Testis (tissue), 3 donors: Measurements from ENCODE around the gene RRAGA. TPM values are rescaled to one million over a fixed set of nuclear protein-coding genes. Genes with fewer than 3 reads are reported as not detected.
A peak's percentile ranks its signal among the peaks of the same experiment; 100 is the strongest.
"Not testable (repeated sequence)": the region's sequence is repeated elsewhere in the genome, so short reads cannot be mapped to it uniquely, and the experiment has no call there.

Source experiments
- DNase-seq: peaks from one replicate; pipeline ENCODE4 v3.0.0-alpha.2; 2019
- H3K27ac ChIP-seq, 2 donors: fragments of 200-600 bp; sonication (generic); one replicate each; pipeline ENCODE4 v1.5.1; 2019
- H3K27me3 ChIP-seq: fragments of 200-600 bp; sonication (generic); one replicate; pipeline ENCODE4 v1.5.1; 2019
- H3K36me3 ChIP-seq: fragments of 200-600 bp; sonication (generic); one replicate; pipeline ENCODE4 v1.5.1; 2017; ENCODE audit warnings: low read depth; ENCODE audit errors: missing control alignments
- H3K4me1 ChIP-seq: fragments of 200-600 bp; sonication (generic); one replicate; pipeline ENCODE4 v1.5.1; 2019
- H3K4me3 ChIP-seq, 2 donors: fragments of 200-600 bp; sonication (generic); one replicate each; pipeline ENCODE4 v1.5.1; 2017 to 2019
- H3K9me3 ChIP-seq: fragments of 200-600 bp; sonication (generic); one replicate; pipeline ENCODE4 v1.5.1; 2017
- CTCF ChIP-seq, 3 experiments: fragments of 450-650 bp in 2 of 3; fragments of 200-600 bp in 1 of 3; sonication (generic) in 1 of 3; IDR thresholded peaks; one replicate each; pipeline ENCODE4 v1.5.1; 2016 to 2019; ENCODE audit warnings: antibody characterized with exemption in 3 of 3, mild to moderate bottlenecking in 2 of 3, moderate library complexity in 1 of 3
- POLR2A ChIP-seq: fragments of 450-650 bp; IDR thresholded peaks from one replicate; pipeline ENCODE4 v1.6.1; 2017; ENCODE audit warnings: antibody characterized with exemption, mild to moderate bottlenecking, moderate library complexity
- WGBS, 2 donors: methylation state at CpG; one replicate each; pipeline ENCODE4 v1.1.5; 2018; 5-methylcytosine and 5-hydroxymethylcytosine counted together
- intact Hi-C: fragments of 100-400 bp; cut with DNase I; formaldehyde crosslinking; loops from one replicate; pipeline ENCODE4 v1.15.1; 2023; ENCODE audit warnings: low total_unique reads
- polyA plus RNA-seq: library from polyadenylated mRNA; stranded (reverse); fragments of 350-450 nt; fragmentation: Illumina TruSeq; extraction: RNeasy Lipid Tissue Mini Kit (QIAGEN cat#74804); gene quantifications from one replicate; pipeline ENCODE4 v1.2.3, GENCODE V29; 2014; ENCODE audit warnings: low read depth, low replicate concordance; ENCODE audit not compliant: insufficient read depth
- small RNA-seq, 2 donors: library from RNA; depleted of rRNA; stranded (forward); fragments of <200 nt; gene quantifications; one replicate each; pipeline ENCODE3, GENCODE V24; 2016
- total RNA-seq, 2 donors: library from RNA; depleted of rRNA; stranded (reverse); fragments of >200 nt; gene quantifications; one replicate each; pipeline ENCODE4 v1.2.3, GENCODE V29; 2016

Gene RRAGA
- total and polyA plus RNA-seq, 3 donors from 2014 or later = 50.6 to 104 (median 51.3) TPM

DNA sequence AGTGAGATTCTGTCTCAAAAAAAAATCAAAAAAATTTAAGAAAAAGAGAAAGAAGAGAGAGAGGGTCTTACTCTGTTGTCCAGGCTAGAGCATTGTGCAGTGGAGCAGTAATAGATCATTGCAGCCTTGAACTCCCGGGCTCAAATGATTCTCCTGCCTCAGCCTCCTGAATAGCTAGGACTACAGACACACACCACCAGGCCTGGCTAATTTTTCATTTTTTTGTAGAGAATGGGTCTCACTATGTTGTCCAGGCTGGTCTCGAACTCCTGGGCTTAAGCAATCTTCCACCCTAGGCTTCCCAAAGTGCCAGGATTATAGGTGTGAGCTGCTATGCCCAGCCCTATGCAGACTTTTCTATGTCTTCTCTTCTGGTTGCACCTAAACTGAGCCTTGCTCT, 25.0 kb downstream of the RRAGA start:
- no peak for TF ChIP-seq POLR2A
- no peak for TF ChIP-seq CTCF (IDR thresholded peaks at IDR 0.05)
- no peak for DNase-seq
- Histone ChIP-seq H3K4me1 (no peaks in the 10 kb centered on the region), H3K27ac (no peak overlapping the region), H3K36me3 (no peaks in the 10 kb centered on the region), H3K9me3 (no peaks in the 10 kb centered on the region), H3K4me3 (no peak overlapping the region), H3K27me3 (no peaks in the 10 kb centered on the region)
- WGBS, 2 donors = 83 to 100% methylated on average over 2 of the region's 2 CpGs
- intact Hi-C loops = no loop called here

- WGBS, 2 donors = 69 to 80% methylated on average over 1 of the region's 1 CpG
- Histone ChIP-seq H3K4me1 (no peaks in the 10 kb centered on the region), H3K27ac (no peak overlapping the region), H3K9me3 (no peaks in the 10 kb centered on the region), H3K27me3 (no peaks in the 10 kb centered on the region), H3K36me3 (no peaks in the 10 kb centered on the region), H3K4me3 (no peak overlapping the region)
- TF ChIP-seq POLR2A = no peak
- no peak for TF ChIP-seq CTCF (IDR thresholded peaks at IDR 0.05)
- intact Hi-C loops = no loop called here
- no peak for DNase-seq
Measured at GRCh38 chr9:19074836-19075235, 25.6 kb downstream of the RRAGA start.

- no peaks in the 10 kb centered on the region for H3K9me3 ChIP-seq
- DNase-seq = no peak
- H3K27ac ChIP-seq = no peak overlapping the region
- WGBS, 2 donors = 71 to 77% methylated on average over 2 of the region's 2 CpGs
- H3K4me3 ChIP-seq = no peak overlapping the region
- intact Hi-C loops = no loop called here
- no peaks in the 10 kb centered on the region for H3K4me1 ChIP-seq
- no peaks in the 10 kb centered on the region for H3K27me3 ChIP-seq
- H3K36me3 ChIP-seq = no peaks in the 10 kb centered on the region
- TF ChIP-seq CTCF (IDR thresholded peaks at IDR 0.05) (peak in 1 of 3 experiments; percentile 41), POLR2A (no peak)
Measured at GRCh38 chr9:19085295-19085694, 36.1 kb downstream of the RRAGA start.

GRCh38 chr9:19087106-19088000, 38.1 kb downstream of the RRAGA start:
- H3K4me3 ChIP-seq = no peak overlapping the region
- no peak overlapping the region for H3K27ac ChIP-seq
- TF ChIP-seq CTCF (IDR thresholded peaks at IDR 0.05) (no peak), POLR2A (no peak)
- no peaks in the 10 kb centered on the region for H3K9me3 ChIP-seq
- peak; percentile 67 for DNase-seq
- intact Hi-C loops = no loop called here
- no peaks in the 10 kb centered on the region for H3K27me3 ChIP-seq
- H3K4me1 ChIP-seq = no peaks in the 10 kb centered on the region
- no peaks in the 10 kb centered on the region for H3K36me3 ChIP-seq
- WGBS, 2 donors = 77 to 81% methylated on average over 6 of the region's 6 CpGs

DNA sequence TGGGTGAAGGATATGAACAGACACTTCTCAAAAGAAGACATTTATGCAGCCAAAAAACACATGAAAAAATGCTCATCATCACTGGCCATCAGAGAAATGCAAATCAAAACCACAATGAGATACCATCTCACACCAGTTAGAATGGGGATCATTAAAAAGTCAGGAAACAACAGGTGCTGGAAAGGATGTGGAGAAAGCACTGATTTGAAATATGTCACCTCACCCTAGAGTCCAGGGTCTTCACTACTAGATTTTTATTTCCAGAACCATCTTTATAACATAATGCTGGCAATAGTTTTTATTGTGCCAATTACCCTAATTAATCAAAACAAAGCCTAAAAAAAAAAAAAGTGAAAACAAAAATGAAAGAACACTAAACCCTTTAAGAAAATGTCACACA, 48.2 kb downstream of the RRAGA start:
- DNase-seq, H3K4me3 ChIP-seq, H3K27ac ChIP-seq, H3K27me3 ChIP-seq, H3K9me3 ChIP-seq, H3K4me1 ChIP-seq, H3K36me3 ChIP-seq, intact Hi-C loops: not testable (repeated sequence)

Small RNA genes lying within 50 kb of the gene (small RNA-seq; reads per million reads assigned to genes)
- gene RF00019 (0 reads per million in 2 donors), gene RNU6-264P (0 reads per million in 2 donors), gene SCARNA8 (40.1 to 50.0 reads per million in 2 donors)

Other genes with a start within 250 kb of the RRAGA start
- 10 to 100 TPM; 25.8 to 44.0 TPM for gene SAXO1, start 16.2 kb upstream of the RRAGA start, total RNA-seq
- gene SAXO1, start 16.2 kb upstream of the RRAGA start, polyA plus RNA-seq = 103 TPM
- 10 to 100 TPM; 21.9 to 35.7 TPM for gene HAUS6, start 53.5 kb downstream of the RRAGA start, total RNA-seq
- gene HAUS6, start 53.5 kb downstream of the RRAGA start, polyA plus RNA-seq = 30.4 TPM
- 100 to 1,000 TPM; 119 to 136 TPM for gene PLIN2, start 78.1 kb downstream of the RRAGA start, total RNA-seq
- 52.3 TPM for gene PLIN2, start 78.1 kb downstream of the RRAGA start, polyA plus RNA-seq
- 100 to 1,000 TPM; 126 to 136 TPM for gene DENND4C, start 181.3 kb downstream of the RRAGA start, total RNA-seq
- gene DENND4C, start 181.3 kb downstream of the RRAGA start, polyA plus RNA-seq = 28.8 TPM